CD4-positive, alpha-beta T cell treated with Interleukin-21 for 1 hour (primary cell): ENCODE results near the gene SRSF1.
"Not testable (repeated sequence)": the region's sequence is repeated elsewhere in the genome, so short reads cannot be mapped to it uniquely, and the experiment has no call there.

Experiments
- DNase-seq: peaks from one replicate; pipeline ENCODE4 v3.0.0-alpha.2; 2020

SRSF1 gene

GRCh38 chr17:58006924-58007780 is at the start of gene SRSF1:
Gene SRSF1 (minus strand): TSS chr17:58007246. CDS start chr17:58007137, 109 bp downstream.
- peak; percentile 98 for DNase-seq

DNA sequence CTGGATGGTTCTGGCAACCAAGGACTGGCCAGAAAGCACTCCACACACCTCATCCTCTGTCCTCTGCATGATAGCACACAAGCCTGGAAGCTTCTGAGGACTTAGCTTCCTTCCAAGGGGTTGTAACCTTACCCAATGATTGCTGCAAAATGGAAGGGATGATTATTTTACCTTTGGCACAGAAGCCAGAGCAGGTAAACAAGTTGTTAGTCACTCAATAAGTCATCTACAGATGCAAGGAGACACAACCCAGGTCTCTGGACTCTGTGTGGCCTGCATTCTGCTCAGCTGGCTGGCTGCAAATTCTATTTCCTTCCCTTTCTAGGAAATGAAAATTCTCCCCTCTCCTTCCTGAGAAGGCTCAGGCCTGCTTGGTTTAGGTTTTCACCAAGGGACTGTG is 49.4 kb upstream of the SRSF1 start:
- no peak for DNase-seq

DNA sequence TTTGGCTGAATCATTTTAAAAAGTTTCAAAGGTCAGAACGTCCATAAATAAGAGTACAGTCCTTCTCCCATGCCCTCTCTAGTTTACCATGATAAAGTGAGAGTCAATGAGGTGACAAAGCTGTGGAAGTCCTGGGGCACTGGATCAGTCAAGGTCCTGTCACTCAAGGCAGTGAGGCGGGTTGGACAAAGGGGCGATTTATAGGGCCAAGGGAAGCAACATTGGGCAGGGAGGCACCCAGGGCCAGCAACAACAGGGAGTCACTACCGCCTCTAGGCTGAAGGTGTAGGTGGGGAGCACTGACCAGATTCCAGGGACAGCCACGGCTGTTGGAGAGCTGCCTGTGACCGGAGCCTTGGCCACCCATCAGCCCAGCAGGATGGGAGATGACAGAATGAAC is 47.6 kb upstream of the SRSF1 start:
- no peak for DNase-seq

- DNase-seq: no peak
Measured at GRCh38 chr17:58052945-58053715, 46.1 kb upstream of the SRSF1 start.

GRCh38 chr17:58052407-58052806 is 45.4 kb upstream of the SRSF1 start:
- DNase-seq: no peak

- no peak for DNase-seq
Measured at GRCh38 chr17:58051468-58051867, 44.4 kb upstream of the SRSF1 start.

- DNase-seq: no peak
Measured at GRCh38 chr17:58050966-58051365, 43.9 kb upstream of the SRSF1 start.

DNA sequence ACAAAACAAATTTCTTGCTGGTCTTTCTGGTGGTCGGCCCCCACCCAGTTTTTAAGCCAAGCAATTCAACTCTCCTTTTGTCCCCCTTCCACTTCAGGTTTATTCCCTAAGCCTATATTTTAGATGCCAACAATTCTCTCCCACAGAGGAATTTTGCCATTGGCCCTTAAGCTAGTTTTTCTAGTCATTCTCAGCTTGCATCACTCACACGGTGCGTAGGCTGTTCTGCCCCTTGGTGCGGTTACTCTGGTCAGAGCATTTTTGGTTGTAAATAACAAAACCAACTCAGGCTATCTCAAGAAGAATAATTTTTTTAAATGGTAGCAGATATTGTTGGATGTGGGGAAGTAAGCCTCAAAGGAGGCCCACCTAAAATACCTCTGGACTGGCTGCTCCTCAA is 42.5 kb upstream of the SRSF1 start:
- DNase-seq: no peak

GRCh38 chr17:58047376-58048150 is 40.5 kb upstream of the SRSF1 start:
- DNase-seq: no peak

DNA sequence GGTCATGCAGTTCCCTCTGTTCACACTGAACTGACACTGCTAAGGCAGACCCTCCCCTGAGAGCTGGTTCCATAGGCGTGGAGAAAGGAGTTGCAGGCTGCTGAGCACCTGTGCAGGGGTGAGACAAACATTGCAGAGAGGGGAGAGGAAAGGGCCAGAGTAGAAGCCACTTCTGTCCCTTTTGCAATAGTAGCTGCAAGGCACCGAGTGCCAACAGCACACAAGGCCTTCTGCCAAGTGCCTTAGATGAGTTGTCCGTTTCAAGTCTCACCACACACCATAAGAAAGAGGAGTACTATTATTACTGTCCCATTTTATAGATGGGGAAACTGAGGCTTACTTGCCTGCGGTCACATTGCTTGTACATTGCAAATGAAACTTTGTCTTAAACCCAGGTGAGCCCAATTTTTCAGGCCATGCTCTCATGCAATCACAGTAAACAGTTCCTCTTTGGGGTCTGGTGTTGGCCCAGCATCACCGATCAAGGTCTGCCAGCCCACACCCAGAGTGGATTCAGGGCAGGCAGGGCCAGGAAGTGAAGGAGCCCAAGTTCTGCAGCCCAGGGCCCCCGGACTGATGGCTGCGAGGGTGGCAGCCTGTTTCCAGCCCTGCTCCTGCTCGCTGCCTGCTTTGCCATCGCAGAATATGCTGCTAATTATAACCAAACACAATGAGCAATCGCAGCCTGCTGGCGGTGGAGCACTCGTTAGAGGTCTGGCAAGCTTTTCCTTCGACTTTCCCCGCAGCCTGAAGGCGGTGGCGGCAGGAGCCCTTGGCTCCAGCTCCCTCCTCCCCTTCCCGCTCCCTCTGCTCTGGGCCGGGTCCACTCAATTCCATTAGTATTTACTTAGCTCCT is 39.4 kb upstream of the SRSF1 start:
- no peak for DNase-seq

GRCh38 chr17:58044256-58044655 is 37.2 kb upstream of the SRSF1 start:
- DNase-seq: not testable (repeated sequence)

DNA sequence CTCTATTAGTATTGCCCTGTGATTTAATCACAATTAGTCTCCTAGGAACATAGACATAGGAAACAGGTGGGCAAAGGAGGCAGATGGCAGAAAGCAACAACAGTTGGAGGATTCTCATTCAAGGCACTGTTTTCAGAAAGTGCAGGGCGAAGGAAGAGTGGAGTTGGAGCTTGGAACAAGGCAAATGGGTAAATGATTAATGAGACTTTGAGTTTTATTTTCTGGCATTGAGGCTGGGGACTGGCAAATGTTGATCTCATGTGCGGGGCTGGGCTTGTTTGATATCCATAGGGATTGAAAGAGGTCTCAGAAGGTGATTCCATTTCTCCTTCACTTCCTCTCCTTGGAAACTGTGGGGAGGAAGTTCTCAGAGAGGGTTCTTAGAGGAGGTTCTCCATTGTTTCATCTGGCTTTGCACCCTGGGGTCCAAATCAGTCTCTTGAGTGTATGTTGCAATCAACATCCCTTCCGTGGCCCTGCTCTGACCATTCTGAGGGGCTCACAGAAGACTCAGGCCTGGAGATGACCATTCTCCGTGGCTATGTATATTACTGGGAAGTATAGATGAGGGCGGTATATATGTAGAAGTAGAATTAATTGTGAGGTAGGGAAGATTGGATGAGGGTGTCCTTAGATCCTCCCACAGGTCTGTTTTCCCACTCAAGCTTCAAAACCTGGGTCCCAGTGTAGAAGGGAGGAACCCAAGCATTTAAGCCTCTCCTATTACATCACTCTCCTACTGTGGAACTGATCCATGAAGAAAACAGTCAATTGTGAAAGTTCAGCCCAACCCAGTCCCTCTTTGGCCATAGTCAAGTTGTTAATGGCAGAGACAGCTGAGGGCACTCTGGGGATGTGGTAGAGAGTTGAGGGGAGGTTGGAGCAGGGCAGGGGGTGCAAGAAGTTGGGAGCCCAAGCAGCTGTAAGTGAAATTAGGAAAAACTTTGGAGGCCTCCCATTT is 36.5 kb upstream of the SRSF1 start:
- DNase-seq: no peak

GRCh38 chr17:58041161-58041560 is 34.1 kb upstream of the SRSF1 start:
- no peak for DNase-seq

- DNase-seq: no peak
Measured at GRCh38 chr17:58040386-58040785, 33.3 kb upstream of the SRSF1 start.

GRCh38 chr17:58039975-58040374 is 32.9 kb upstream of the SRSF1 start:
- DNase-seq: no peak

- DNase-seq: no peak
Measured at GRCh38 chr17:58032691-58033415, 25.8 kb upstream of the SRSF1 start.

DNA sequence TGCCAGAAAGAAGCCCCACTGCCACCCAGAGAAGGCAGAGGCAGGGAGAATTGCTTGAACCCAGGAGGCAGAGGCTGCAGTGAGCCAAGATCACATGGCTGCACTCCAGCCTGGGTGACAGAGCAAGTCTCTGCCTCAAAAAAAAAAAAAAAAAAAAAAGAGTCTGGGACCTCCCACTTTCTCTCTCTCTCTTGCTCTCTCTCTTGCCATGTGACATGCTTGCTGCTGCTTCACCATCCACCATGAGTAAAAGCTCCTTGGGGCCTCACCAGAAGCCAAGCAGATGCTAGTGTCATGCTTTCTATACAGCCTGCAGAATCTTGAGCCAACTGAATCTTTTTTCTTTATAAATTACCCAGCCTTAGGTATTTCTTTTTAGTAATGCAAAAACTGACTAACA is 21.5 kb upstream of the SRSF1 start:
- no peak for DNase-seq

GRCh38 chr17:58020401-58020800 is 13.4 kb upstream of the SRSF1 start:
- no peak for DNase-seq

DNA sequence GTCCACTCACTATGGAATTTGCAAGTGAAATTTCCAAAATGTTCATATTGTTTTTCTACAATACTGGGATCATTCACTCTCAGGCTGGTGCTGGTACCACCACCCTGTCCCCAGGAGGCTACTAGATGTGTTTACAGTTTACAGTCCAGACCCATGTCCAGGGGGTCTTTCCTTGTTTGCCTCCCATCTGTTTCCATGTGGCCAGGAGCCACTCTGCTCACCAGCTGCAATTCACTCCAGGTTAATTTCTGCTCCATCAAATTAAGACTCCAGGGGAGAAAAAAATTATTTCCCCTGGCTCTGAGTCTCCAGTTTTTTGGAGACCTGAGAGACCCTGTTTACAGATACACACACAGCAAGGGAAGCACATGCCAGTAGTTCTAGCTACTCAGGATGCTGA is 12.5 kb upstream of the SRSF1 start:
- no peak for DNase-seq

GRCh38 chr17:58019039-58019438 is 12.0 kb upstream of the SRSF1 start:
- DNase-seq: no peak
